T-helper 1 cell (primary cell): ENCODE results near the gene PHC2.

Source experiments
- DNase-seq, 5 donors: peaks; one replicate each; pipeline ENCODE4 v3.0.0-alpha.2; 2012 to 2020

The PHC2 gene

DNA sequence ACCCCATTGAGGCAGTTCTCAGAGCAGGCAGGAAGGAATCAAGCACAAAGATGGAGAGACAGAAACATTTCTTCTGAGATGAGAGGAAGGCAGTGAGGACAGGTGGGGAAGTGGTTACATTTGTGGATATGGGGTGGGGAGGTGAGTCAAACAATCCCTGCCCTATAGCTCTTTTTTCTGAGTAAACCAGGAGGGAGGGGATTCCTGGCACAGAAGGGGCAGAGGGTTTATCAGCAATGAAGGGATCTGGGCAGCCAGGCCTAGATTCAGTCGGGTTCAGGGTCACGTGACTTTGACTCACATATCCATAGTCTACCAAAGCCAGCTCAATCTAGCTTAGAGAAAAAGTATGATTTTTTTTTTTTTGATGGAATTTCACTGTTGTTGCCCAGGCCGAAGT, 15.7 kb upstream of the PHC2 start:
- peak in 1 of 5 donors; percentile 23 for DNase-seq

- no peak for DNase-seq
Measured at GRCh38 chr1:33445108-33445507, 14.2 kb upstream of the PHC2 start.

DNA sequence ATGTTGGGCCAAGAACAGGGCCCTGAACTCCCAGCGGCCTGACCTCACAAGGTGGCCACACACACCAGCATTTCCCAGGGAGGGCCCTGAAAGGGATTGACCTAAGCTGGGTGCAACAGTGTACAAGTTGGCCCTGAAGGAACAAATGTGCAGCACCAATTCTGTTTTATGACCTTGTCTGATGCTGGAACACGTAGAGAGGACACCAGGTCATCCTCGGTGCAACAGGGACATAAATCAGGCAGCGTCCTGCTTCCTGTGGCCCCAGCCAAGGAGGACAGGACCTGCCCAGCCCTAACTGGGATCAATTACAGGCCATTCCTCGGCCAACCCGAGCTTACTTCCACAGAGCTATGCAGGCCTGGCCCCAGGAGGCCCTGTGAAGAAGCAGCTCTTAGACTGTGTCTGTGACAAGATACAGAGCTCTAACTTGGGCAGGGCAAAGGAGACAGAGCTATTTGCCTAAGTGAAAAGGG, 12.8 kb upstream of the PHC2 start:
- DNase-seq: no peak

- no peak for DNase-seq
Measured at GRCh38 chr1:33443080-33443704, 12.3 kb upstream of the PHC2 start.

DNA sequence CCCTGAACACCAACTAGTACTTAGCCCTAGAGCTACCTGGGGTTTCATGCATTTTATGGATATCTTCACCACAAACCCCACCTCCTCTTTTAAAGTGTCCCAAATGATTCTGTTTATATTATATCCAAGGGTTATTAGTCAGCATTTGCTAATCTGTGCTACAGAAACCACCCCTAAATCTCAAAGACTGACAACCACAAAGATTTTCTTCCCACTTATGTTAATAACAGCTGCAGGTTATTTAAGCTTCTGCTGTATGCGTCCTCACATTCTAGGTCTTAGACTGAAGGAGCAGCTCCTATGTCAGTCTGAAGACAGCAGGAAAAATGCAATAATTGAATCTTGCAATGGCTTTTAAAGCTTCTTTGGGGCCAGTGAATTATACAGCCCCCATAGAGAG, 11.2 kb upstream of the PHC2 start:
- no peak for DNase-seq

- DNase-seq: no peak
Measured at GRCh38 chr1:33441088-33441745, 10.3 kb upstream of the PHC2 start.

GRCh38 chr1:33439662-33440061, 8.8 kb upstream of the PHC2 start:
- no peak for DNase-seq

DNA sequence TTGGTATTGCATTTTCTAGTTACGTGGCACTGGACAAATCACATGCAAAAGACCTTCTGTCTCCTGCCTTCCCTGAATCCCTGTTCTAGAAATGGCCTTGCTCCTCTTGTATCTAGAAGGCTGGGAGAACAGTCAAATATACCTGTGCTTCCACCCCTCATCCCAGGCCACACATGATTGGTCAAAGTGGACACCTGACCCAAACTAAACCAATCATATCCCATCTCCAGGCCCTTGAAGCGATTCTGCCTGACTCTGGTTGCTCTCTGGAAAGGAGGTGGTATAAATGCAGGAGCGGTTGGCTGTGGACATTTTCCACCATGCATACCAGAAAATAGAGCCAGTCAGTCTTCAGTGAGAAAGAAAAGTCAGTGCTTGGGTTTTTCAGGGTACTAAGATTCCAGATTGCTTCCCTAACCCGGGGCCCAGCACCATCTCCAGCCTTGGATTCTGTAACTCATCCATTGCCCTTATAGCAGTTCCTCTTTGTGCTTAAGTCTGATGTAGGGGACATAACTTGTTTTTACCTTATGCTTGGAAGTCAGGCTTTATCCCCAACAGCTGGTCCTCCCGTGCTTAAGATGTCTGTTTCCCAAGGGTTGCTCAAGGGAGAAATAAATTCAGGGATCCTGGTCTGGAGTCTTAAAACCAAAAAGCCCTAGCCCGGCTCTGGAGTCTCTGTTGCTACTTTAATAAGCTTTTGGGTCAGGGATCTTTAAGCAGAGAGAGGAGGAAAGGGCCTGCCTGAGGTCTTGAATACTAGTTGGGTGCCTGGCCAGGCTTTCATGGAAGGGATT, 7.7 kb upstream of the PHC2 start:
- DNase-seq: no peak

DNA sequence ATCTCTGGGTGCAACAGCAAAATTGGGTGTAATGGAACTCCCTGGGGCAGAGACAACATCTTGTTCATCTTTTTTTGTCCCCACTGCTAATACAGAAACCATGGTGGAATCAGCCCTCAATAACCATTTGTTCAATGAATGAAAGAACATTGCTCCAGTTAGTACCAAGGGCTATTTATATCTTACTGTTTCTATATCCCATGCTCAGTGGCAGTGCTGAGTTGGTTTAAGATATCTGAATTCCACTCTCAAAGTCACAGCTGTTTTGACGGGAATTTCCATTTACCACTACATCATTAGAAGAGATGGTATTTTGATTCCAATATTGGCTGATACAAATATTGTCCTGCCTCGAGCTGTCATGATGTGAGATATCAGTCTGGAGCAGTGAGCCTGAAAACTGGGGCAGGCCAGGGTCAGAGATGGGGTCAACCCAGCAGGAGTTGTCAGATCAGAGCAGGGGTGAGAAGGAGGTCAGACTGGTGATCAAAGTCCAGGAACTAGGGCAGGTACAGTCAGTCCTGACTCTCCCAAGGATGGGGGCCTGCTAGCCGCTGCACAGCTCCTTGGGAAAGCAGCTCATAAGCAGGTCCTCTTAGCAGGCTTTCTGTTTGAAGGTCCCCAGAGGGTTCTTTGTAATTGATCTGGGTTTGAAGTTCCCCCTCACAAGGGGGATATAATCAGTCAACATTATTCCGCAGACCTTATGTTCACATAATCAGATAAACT, 5.8 kb upstream of the PHC2 start:
- DNase-seq: no peak

- DNase-seq: no peak
Measured at GRCh38 chr1:33435096-33435820, 4.4 kb upstream of the PHC2 start.

DNA sequence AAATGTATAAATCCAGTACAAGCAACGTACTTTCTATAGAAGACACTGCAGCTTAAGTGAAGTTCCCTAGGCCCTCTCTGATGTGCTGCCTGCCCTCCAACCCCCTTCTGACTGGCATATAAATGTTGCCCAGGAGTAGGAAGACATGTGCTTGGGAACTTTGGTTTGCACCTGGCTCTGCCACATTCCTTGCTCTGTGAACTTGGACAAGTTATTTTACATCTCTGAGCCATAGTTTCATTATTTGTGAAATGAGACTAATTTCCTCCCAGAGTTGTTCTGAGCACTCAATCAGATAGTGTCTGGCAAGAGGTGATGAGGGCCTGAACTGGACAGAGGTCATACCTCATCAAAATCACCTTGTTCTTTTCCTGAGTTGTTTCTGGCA, 3.5 kb upstream of the PHC2 start:
- no peak for DNase-seq

- no peak for DNase-seq
Measured at GRCh38 chr1:33433509-33434362, 2.8 kb upstream of the PHC2 start.

DNA sequence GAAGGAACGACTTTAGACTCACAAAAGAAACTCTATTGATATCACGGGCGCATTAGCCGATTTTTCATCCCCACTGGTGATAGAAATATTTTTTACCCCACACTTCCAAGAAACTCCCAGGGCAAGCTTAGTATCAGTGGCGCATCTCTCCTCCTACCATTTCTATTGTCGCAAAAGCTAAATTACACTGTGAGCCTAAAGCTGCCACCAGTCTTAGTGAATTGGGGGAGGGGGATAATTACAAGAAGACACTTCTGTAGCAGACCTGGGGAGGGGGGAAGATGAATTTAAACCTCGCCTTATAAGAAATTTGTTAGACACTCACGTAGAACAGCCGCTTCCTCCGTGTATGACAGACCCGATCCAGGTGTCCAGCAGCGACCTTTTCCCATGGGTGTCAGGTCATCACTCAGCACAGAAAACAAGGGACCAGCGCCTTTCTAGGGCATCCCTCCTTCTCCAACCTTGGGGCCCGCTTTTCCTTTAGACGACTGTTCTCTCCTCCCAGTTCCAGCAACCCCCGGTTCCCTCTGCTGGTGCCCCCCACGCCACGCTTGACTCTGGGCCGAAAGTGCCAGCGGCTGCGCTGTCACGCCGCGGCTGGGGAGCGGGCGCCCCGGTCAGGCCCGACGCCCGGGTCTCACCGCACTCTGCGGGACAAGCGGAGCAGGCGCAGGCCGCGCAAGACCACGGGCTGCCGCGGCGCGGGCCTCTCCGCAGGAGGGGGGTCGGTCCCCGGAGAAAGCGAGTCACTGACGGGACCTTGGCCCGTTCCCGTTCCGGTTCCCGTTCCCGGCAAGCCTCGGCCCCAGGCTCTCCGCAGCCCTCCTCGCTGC, 821 bp downstream of the PHC2 start:
- peak in 1 of 5 donors; percentile 0 for DNase-seq

- no peak for DNase-seq
Measured at GRCh38 chr1:33429332-33429731, 1.6 kb downstream of the PHC2 start.

DNA sequence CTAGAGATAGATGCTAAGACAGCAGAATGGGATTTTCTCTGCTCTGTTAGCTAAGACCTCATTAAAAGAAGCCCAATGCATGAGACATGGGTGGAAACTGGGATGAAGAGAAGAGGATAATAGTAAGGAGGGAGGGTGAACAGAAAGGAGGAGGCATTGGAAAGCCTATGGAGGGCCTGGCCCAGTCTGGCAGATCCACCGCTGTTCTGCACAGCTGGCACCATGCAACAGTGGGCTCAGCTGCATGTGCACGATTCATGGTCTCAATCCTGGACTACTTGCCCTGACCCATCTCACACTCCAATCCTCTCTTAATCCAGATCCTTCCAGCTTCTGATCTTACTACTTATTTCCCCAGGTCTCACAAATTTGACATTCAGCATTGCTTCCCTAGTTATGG, 2.2 kb downstream of the PHC2 start:
- no peak for DNase-seq

DNA sequence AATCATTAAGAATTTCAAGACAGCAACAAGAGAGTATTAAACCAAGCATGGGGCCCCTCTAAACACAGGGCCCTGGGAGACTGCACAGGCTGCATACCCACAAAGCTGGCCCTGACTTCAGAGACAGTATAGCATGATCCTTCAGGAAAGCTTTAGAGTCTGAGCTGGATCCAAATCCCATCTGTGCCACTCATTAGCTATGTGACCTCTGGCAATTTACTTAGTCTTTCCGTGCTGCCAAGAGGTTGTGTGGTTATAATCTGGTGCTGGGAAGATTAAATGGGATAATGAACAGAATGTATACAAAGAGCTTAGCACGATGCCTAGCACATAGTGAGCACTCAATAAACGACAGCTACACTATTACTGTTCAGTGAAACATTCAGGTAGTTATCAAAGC, 4.0 kb downstream of the PHC2 start:
- no peak for DNase-seq

GRCh38 chr1:33425900-33426299, 5.0 kb downstream of the PHC2 start:
- DNase-seq: no peak

DNA sequence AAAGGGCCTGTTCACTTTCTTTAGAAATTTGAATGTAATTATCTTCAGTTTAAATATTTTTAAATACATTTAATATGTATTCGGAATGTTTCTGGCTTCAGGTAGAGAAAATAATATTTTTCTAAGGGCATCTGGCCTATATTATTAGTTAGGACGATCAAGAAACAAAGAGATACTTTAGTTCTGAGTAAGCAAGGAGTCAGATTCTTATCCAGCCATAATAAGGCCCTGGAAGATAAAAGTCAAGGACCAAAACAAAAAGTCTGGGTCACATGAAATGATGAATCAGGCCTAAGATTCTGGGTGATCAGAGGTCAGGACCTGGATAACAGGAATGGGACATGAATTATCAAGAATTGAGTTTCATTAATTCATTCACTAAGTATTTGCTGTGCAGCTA, 6.3 kb downstream of the PHC2 start:
- no peak for DNase-seq

DNA sequence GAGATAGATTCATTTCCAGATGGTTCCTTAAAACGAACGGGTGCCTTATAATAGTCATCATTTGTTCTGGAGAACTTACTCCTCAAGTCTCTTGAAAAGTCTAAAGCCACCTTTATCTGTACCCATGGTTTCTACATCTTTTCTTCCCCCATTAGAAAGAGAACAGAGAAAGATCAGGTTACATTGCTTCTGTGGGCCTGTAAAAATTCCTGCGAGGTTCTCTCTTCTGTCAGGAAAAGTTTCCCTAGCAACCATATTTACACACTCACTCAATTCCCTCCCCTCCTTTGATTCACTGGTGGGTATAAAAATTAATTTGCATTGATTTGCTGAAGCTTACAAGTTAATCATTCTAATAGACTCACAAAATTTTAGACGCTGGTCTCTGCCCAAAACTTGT, 6.7 kb downstream of the PHC2 start:
- no peak for DNase-seq
